ENCODE data around the gene MARK3. TPM values are rescaled to one million over a fixed set of nuclear protein-coding genes. Genes with fewer than 3 reads are reported as not detected.
A peak's percentile ranks its signal among the peaks of the same experiment; 100 is the strongest.

Gene MARK3
- total RNA-seq, 1 donor from 2014 or later: 105 TPM

- intact Hi-C loops (cut with DNase I): no loop called here
- Histone ChIP-seq H3K4me3 (peak overlapping the region; percentile 95), H3K9me3 (no peaks in the 10 kb centered on the region), H3K27me3 (no peaks in the 10 kb centered on the region), H3K4me1 (peaks cover 40% of the 10 kb centered on the region), H3K36me3 (peaks cover 5% of the 10 kb centered on the region), H3K27ac (peak overlapping the region; percentile 98)
- DNase-seq (no peak), ATAC-seq (peak; percentile 0)
- no peak for TF ChIP-seq CTCF (IDR thresholded peaks at IDR 0.05)
These were observed 142.4 kb downstream of the MARK3 start for GRCh38 chr14:103527408-103528145.

GRCh38 chr14:103528146-103528586, 143.0 kb downstream of the MARK3 start:
- ATAC-seq (peak; percentile 45), DNase-seq (no peak)
- no peak for TF ChIP-seq CTCF (IDR thresholded peaks at IDR 0.05)
- Histone ChIP-seq H3K27me3 (no peaks in the 10 kb centered on the region), H3K4me1 (peaks cover 36% of the 10 kb centered on the region), H3K9me3 (no peaks in the 10 kb centered on the region), H3K36me3 (peaks cover 6% of the 10 kb centered on the region), H3K27ac (peak overlapping the region; percentile 98), H3K4me3 (peak overlapping the region; percentile 95)
- intact Hi-C loops (cut with DNase I): no loop called here

- Histone ChIP-seq H3K4me1 (peaks cover 34% of the 10 kb centered on the region), H3K27me3 (no peaks in the 10 kb centered on the region), H3K9me3 (no peaks in the 10 kb centered on the region), H3K27ac (peak within 1 kb of the TSS; percentile 98), H3K36me3 (peaks cover 13% of the 10 kb centered on the region), H3K4me3 (peak within 1 kb of the TSS; percentile 95)
- peak; percentile 92 for DNase-seq
- intact Hi-C loops (cut with DNase I): no loop called here
- no peak for TF ChIP-seq CTCF (IDR thresholded peaks at IDR 0.05)
- peak; percentile 90 for ATAC-seq
These were observed 143.6 kb downstream of the MARK3 start, which contains the start of gene TRMT61A for GRCh38 chr14:103528587-103529382. Gene TRMT61A (plus strand): TSS chr14:103529196. CDS start chr14:103529979, 783 bp downstream.

- TF ChIP-seq CTCF (IDR thresholded peaks at IDR 0.05): no peak
- Histone ChIP-seq H3K4me1 (peaks cover 31% of the 10 kb centered on the region), H3K36me3 (peaks cover 22% of the 10 kb centered on the region), H3K27ac (peak overlapping the region; percentile 98), H3K4me3 (peak overlapping the region; percentile 95), H3K27me3 (no peaks in the 10 kb centered on the region), H3K9me3 (no peaks in the 10 kb centered on the region)
- intact Hi-C loops (cut with DNase I): no loop called here
- DNase-seq (no peak), ATAC-seq (no peak)
These were observed 144.5 kb downstream of the MARK3 start for GRCh38 chr14:103529383-103530365.

- H3K4me1 ChIP-seq: peaks cover 29% of the 10 kb centered on the region
- intact Hi-C loops (cut with DNase I): no loop called here
- H3K9me3 ChIP-seq: no peaks in the 10 kb centered on the region
- H3K27me3 ChIP-seq: no peaks in the 10 kb centered on the region
- H3K36me3 ChIP-seq: peaks cover 26% of the 10 kb centered on the region
- H3K4me3 ChIP-seq: no peak overlapping the region
- TF ChIP-seq CTCF (IDR thresholded peaks at IDR 0.05): no peak
- DNase-seq (no peak), ATAC-seq (no peak)
- H3K27ac ChIP-seq: no peak overlapping the region
These were observed 145.2 kb downstream of the MARK3 start for GRCh38 chr14:103530390-103530789.

Data from upper lobe of right lung (tissue), 1 donor.